Measurements from ENCODE around the gene TMEM132E. TPM values are rescaled to one million over a fixed set of nuclear protein-coding genes. Genes with fewer than 3 reads are reported as not detected.

TMEM132E gene
- total and polyA plus RNA-seq, 2 of the 4 experiments (the other 2 are of a cell fraction): not detected

DNA sequence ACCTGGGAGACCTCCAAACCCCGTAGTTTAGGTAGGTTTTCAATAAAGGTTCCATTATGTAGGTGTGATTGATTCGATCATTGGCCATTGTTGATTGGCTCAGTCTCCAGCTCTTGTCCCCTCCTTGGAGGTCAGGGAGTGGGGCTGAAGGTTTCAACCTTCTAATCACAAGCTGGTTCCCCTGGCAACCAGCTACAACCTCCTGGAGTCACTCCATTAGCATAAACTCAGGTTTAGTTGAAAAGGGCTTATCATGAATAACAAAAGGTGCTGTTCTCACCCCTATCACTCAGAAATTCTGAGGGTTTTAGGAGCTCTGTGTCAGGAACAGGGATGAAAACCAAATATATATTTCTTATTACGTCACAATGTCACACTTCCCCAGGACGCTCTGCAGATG, 28.5 kb downstream of the TMEM132E start:
- no peak overlapping the region for H3K18ac ChIP-seq (ENCODE audit: low read depth, low read length)
- POLR2A ChIA-PET (ENCODE audit: unreplicated experiment): no interaction called here
- no peak overlapping the region for H3K56ac ChIP-seq (ENCODE audit: extremely low read depth, insufficient read depth, low read length)
- H4K5ac ChIP-seq (ENCODE audit: low read depth, low read length): no peak overlapping the region
- peaks cover 4% of the 10 kb centered on the region for H3K27me3 ChIP-seq (ENCODE audit: control insufficient read depth, insufficient read depth, low read length)
- no peak overlapping the region for H2AK5ac ChIP-seq (ENCODE audit: low read depth, low read length)
- intact Hi-C loops (cut with micrococcal nuclease): no loop called here
- no peaks in the 10 kb centered on the region for H3K4me1 ChIP-seq (ENCODE audit: control insufficient read depth, insufficient read depth, low read length)
- no peak overlapping the region for H3K9ac ChIP-seq (ENCODE audit: low read depth, low read length)
- no peaks in the 10 kb centered on the region for H3K36me3 ChIP-seq (ENCODE audit: control insufficient read depth, insufficient read depth, low read length)
- no peak overlapping the region for H2BK120ac ChIP-seq (ENCODE audit: low read depth, low read length)
- in situ Hi-C loops (cut with MboI; ENCODE audit: low sequenced_read_pairs): no loop called here
- H2BK15ac ChIP-seq (ENCODE audit: low read depth, low read length): no peak overlapping the region
- H3K14ac ChIP-seq (replicated peaks; ENCODE audit: low read depth, low read length): no peak overlapping the region
- no peaks in the 10 kb centered on the region for H4K20me1 ChIP-seq (ENCODE audit: insufficient read depth, low read length)
- no peak overlapping the region for H3K4me3 ChIP-seq (ENCODE audit: insufficient read depth, low read depth, low read length)
- H3K4me2 ChIP-seq (ENCODE audit: low read depth, low read length): no peak overlapping the region
- H3K9me1 ChIP-seq (ENCODE audit: insufficient read depth, low read length): no peaks in the 10 kb centered on the region
- no peak for TF ChIP-seq SMC3 (IDR thresholded peaks at IDR 0.05; ENCODE audit: low read depth, low read length)
- no peak for TF ChIP-seq FOS (IDR thresholded peaks at IDR 0.05; ENCODE audit: low read depth, low read length)
- TF ChIP-seq MXI1 (IDR thresholded peaks at IDR 0.05; ENCODE audit: borderline replicate concordance, low read depth, low read length): no peak
- no peak for TF ChIP-seq MAFK (IDR thresholded peaks at IDR 0.05; ENCODE audit: low read depth, low read length)
- no peak for TF ChIP-seq MAZ (IDR thresholded peaks at IDR 0.05; ENCODE audit: borderline replicate concordance, low read depth, low read length)
- TF ChIP-seq, protein P1, sequence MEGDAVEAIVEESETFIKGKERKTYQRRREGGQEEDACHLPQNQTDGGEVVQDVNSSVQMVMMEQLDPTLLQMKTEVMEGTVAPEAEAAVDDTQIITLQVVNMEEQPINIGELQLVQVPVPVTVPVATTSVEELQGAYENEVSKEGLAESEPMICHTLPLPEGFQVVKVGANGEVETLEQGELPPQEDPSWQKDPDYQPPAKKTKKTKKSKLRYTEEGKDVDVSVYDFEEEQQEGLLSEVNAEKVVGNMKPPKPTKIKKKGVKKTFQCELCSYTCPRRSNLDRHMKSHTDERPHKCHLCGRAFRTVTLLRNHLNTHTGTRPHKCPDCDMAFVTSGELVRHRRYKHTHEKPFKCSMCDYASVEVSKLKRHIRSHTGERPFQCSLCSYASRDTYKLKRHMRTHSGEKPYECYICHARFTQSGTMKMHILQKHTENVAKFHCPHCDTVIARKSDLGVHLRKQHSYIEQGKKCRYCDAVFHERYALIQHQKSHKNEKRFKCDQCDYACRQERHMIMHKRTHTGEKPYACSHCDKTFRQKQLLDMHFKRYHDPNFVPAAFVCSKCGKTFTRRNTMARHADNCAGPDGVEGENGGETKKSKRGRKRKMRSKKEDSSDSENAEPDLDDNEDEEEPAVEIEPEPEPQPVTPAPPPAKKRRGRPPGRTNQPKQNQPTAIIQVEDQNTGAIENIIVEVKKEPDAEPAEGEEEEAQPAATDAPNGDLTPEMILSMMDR (conservative IDR thresholded peaks at IDR 0.05; ENCODE audit: low read depth, low read length): no peak
- no peak for TF ChIP-seq RCOR1 (IDR thresholded peaks at IDR 0.05; ENCODE audit: insufficient replicate concordance, low read length)
- TF ChIP-seq CEBPB (IDR thresholded peaks at IDR 0.05; ENCODE audit: low read depth, low read length): no peak
- TF ChIP-seq, protein P2, sequence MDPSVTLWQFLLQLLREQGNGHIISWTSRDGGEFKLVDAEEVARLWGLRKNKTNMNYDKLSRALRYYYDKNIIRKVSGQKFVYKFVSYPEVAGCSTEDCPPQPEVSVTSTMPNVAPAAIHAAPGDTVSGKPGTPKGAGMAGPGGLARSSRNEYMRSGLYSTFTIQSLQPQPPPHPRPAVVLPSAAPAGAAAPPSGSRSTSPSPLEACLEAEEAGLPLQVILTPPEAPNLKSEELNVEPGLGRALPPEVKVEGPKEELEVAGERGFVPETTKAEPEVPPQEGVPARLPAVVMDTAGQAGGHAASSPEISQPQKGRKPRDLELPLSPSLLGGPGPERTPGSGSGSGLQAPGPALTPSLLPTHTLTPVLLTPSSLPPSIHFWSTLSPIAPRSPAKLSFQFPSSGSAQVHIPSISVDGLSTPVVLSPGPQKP (IDR thresholded peaks at IDR 0.05; ENCODE audit: borderline replicate concordance, low read depth, low read length): no peak
- ATAC-seq (ENCODE audit: low read depth) (no peak), DNase-seq (no peak)
- no peak overlapping the region for H3K23ac ChIP-seq (ENCODE audit: low read depth, low read length)
- no peak overlapping the region for H2BK20ac ChIP-seq (ENCODE audit: low read depth, low read length)
- H4K91ac ChIP-seq (ENCODE audit: insufficient read depth, low read depth, low read length): no peak overlapping the region
- dilution Hi-C loops (cut with HindIII; ENCODE audit: low sequenced_read_pairs, unreplicated experiment): no loop called here
- no peak overlapping the region for H3K27ac ChIP-seq (ENCODE audit: insufficient read depth, low read length)
- no CpG with 5 or more reads among the region's 4 CpGs for WGBS, 2 experiments (ENCODE audit: extremely low coverage in 2 of 2, insufficient read length in 1 of 2)
- CTCF ChIA-PET: no interaction called here
- no peaks in the 10 kb centered on the region for H3K79me1 ChIP-seq (ENCODE audit: low read depth in 1 of 2, low read length in 2 of 2)
- H3K9me3 ChIP-seq (ENCODE audit: control insufficient read depth, insufficient read depth, low read length): no peaks in the 10 kb centered on the region
- H2BK5ac ChIP-seq (ENCODE audit: low read depth, low read length, poor library complexity, severe bottlenecking): no peak overlapping the region
- no peak overlapping the region for H2AK9ac ChIP-seq (replicated peaks; ENCODE audit: low read depth, low read length, poor library complexity)
- no peak overlapping the region for H2AFZ ChIP-seq (replicated peaks; ENCODE audit: low read length, poor library complexity)
- no peak overlapping the region for H3K4ac ChIP-seq (ENCODE audit: low read depth, low read length)
- no peak overlapping the region for H4K8ac ChIP-seq (ENCODE audit: low read depth in 2 of 2, low read length in 2 of 2)
- no TSS peak for BruUV-seq (replicated peaks)

All from IMR-90 (cell line).